ENCODE measurements around the gene ANKRD35. TPM values are rescaled to one million over a fixed set of nuclear protein-coding genes. Genes with fewer than 3 reads are reported as not detected.

ANKRD35 gene
- total RNA-seq, 2 experiments from 2014 or later = 0.54 to 0.59 TPM

DNA sequence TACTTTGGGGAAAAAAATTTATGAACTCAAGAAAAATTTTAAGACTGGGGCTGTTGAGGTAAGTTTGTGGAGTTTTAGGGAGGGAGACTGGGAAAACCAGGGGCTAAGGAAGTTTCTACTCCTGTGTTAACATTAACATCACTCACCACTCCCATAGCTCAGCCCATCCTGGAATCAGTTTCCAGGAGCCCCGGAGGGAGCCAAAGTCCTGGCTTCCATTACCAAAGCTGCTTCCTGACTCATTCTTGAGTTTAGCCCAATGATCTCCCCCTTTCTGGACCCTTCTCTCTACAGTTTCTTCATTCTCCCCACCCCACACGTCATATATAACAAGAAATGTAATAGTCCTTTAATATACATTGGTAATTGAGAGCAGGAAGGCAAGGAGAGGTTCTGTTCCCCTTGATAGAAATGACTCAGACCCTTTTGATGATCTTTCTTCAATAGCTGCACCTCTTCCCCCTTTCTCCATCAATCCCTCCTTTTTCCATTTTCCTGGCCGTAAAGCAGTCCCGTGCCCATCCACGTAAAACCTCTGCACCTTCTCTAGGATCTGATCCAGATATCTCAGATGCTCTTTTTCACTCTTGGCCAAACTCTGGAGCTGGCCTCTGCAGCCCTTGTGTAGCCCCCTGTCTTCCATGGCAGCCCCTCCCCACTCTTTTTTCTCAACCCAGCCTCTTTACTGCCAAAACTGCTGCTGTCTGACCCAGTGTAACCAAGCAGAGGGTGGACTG is 22.2 kb downstream of the ANKRD35 start:
- peaks cover 4% of the 10 kb centered on the region for H3K4me1 Mint-ChIP-seq (ENCODE audit: low read depth)

DNA sequence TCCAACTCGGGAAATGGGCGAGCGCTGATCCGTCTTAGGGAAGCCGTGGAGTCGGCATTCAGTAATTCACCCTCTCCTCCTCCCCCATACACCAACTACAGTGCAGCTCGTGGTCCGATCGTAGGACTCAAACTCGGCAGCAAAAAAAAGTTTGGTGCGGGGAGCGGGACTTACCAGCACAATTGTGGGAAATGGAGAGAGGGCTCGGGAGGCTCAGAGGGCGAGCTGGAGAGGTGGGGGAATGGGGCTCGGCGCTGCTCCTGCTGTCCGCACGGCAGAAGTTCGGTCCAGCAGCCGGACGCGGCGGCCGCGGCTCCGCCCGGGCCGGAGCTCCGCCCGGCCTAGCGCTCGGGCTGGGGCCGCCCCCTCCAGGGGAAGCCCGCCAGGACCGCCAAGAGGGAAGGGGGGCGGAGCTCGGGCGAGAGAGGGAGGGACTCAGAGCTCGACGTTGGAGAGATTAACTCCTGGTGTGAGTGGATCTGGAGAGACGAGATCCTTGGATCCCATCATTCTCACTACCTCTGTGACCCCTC is 26.1 kb downstream of the ANKRD35 start:
- intact Hi-C loops (cut with micrococcal nuclease) = no loop called here
- TF ChIP-seq, protein P1, sequence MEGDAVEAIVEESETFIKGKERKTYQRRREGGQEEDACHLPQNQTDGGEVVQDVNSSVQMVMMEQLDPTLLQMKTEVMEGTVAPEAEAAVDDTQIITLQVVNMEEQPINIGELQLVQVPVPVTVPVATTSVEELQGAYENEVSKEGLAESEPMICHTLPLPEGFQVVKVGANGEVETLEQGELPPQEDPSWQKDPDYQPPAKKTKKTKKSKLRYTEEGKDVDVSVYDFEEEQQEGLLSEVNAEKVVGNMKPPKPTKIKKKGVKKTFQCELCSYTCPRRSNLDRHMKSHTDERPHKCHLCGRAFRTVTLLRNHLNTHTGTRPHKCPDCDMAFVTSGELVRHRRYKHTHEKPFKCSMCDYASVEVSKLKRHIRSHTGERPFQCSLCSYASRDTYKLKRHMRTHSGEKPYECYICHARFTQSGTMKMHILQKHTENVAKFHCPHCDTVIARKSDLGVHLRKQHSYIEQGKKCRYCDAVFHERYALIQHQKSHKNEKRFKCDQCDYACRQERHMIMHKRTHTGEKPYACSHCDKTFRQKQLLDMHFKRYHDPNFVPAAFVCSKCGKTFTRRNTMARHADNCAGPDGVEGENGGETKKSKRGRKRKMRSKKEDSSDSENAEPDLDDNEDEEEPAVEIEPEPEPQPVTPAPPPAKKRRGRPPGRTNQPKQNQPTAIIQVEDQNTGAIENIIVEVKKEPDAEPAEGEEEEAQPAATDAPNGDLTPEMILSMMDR (IDR thresholded peaks at IDR 0.05) = no peak
- ATAC-seq (peak; percentile 73), DNase-seq (peak; percentile 87)
- ChIA-PET CTCF (interaction anchor here (0.8 to 12.1 kb wide), 22 partner anchors 8 to 177 kb away, joined by 3 to 231 read pairs (median 4); partner anchors contain the start of genes ANKRD35, ITGA10, LIX1L and NUDT17), POLR2A (interaction anchor here (0.9 to 4.6 kb wide), 22 partner anchors 8 to 192 kb away, joined by 3 to 49 read pairs (median 6); partner anchors contain the start of genes HJV, NUDT17, PEX11B and RBM8A)
- Mint-ChIP-seq H3K27ac (peak overlapping the region; percentile 86), H3K36me3 (ENCODE audit: low read depth) (peaks cover 5% of the 10 kb centered on the region), H3K27me3 (no peaks in the 10 kb centered on the region), H3K4me1 (ENCODE audit: low read depth) (peaks cover 14% of the 10 kb centered on the region), H3K9me3 (no peaks in the 10 kb centered on the region), H3K4me3 (peak overlapping the region; percentile 98)

More for the DNA sequence above, 22.2 kb downstream of the ANKRD35 start:
- ATAC-seq = no peak
- no peak for DNase-seq
- H3K4me3 Mint-ChIP-seq = no peak overlapping the region
- intact Hi-C loops (cut with micrococcal nuclease) = no loop called here
- TF ChIP-seq, protein P1 (IDR thresholded peaks at IDR 0.05) = no peak
- CTCF ChIA-PET = interaction anchor here (1.9 to 12.1 kb wide), 3 partner anchors 9 to 29 kb away, joined by 8 to 231 read pairs (median 24); partner anchors contain the start of gene NUDT17
- peaks cover 1% of the 10 kb centered on the region for H3K27me3 Mint-ChIP-seq
- POLR2A ChIA-PET = interaction anchor here (1.0 to 1.1 kb wide), 3 partner anchors 9 to 101 kb away, joined by 3 to 6 read pairs (median 3); partner anchors contain the start of genes ANKRD34A, NUDT17 and POLR3GL
- H3K36me3 Mint-ChIP-seq (ENCODE audit: low read depth) = no peaks in the 10 kb centered on the region
- no peak overlapping the region for H3K27ac Mint-ChIP-seq
- no peaks in the 10 kb centered on the region for H3K9me3 Mint-ChIP-seq

DNA sequence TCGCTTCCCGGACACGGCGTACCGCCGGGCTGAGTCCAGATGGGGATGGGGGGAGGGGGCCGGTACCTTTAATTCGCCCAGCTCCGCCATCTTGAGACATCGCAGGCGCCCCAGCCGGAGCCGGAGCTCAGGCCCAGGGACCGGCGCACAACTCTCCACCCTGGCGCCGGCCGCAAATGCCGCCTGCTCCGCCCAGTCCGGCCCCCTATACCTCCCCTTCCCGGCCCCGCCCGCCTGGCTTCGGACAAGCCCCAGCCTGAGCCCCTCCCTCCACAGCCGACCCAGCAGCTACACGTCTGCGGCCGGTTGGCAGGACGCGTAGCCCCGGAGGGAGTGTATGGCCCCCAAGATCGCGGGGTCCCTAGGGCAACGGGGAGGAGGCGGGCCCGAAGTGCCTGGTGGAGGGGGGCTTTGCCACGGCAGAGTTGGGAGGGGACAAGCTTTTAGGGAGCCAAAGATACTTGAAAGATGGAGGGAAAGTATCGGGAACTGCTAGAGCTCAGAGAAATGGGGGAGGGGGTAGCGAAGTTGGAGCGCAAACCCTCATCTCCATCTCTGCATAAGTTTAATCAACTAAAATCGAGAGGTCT is 26.7 kb downstream of the ANKRD35 start, which contains the start of gene PIAS3:
PIAS3 (minus strand) TSS at position 181 of the 590 bp plus-strand sequence; CDS start at position 90, 91 bp downstream.
- TF ChIP-seq, protein P1 (IDR thresholded peaks at IDR 0.05) = no peak
- Mint-ChIP-seq H3K4me3 (peak within 1 kb of the TSS; percentile 98), H3K27me3 (no peaks in the 10 kb centered on the region), H3K9me3 (no peaks in the 10 kb centered on the region), H3K36me3 (ENCODE audit: low read depth) (peaks cover 8% of the 10 kb centered on the region), H3K4me1 (ENCODE audit: low read depth) (peaks cover 14% of the 10 kb centered on the region), H3K27ac (peak within 1 kb of the TSS; percentile 86)
- intact Hi-C loops (cut with micrococcal nuclease) = no loop called here
- ChIA-PET CTCF (interaction anchor here (0.8 to 12.1 kb wide), 25 partner anchors 9 to 177 kb away, joined by 3 to 231 read pairs (median 4); partner anchors contain the start of genes ANKRD35, ITGA10, LIX1L and NUDT17), POLR2A (interaction anchor here (0.9 to 4.6 kb wide), 21 partner anchors 9 to 193 kb away, joined by 3 to 49 read pairs (median 6); partner anchors contain the start of genes HJV, NUDT17, PEX11B and RBM8A)
- peak; percentile 92 for DNase-seq
- ATAC-seq = peak; percentile 87

- CTCF ChIA-PET = interaction anchor here (0.8 to 12.1 kb wide), 21 partner anchors 10 to 174 kb away, joined by 3 to 231 read pairs (median 4); partner anchors contain the start of genes ANKRD35, ITGA10, LIX1L and NUDT17
Measured at GRCh38 chr1:145858238-145858900, 27.3 kb downstream of the ANKRD35 start.

More at GRCh38 chr1:145858238-145858900, 27.3 kb downstream of the ANKRD35 start:
- H3K4me1 Mint-ChIP-seq (ENCODE audit: low read depth) = peaks cover 14% of the 10 kb centered on the region
- H3K9me3 Mint-ChIP-seq = no peaks in the 10 kb centered on the region
- peak overlapping the region; percentile 98 for H3K4me3 Mint-ChIP-seq
- H3K27me3 Mint-ChIP-seq = no peaks in the 10 kb centered on the region
- intact Hi-C loops (cut with micrococcal nuclease) = no loop called here
- peak; percentile 31 for ATAC-seq
- TF ChIP-seq, protein P1 (IDR thresholded peaks at IDR 0.05) = no peak
- POLR2A ChIA-PET = interaction anchor here (1.0 to 4.6 kb wide), 20 partner anchors 8 to 194 kb away, joined by 3 to 49 read pairs (median 6); partner anchors contain the start of genes HJV, NUDT17, PEX11B and RBM8A
- peak; percentile 62 for DNase-seq
- H3K27ac Mint-ChIP-seq = peak overlapping the region; percentile 86
- H3K36me3 Mint-ChIP-seq (ENCODE audit: low read depth) = peaks cover 8% of the 10 kb centered on the region

All from activated CD8-positive, alpha-beta T cell treated with anti-CD3 and anti-CD28 coated beads for 36 hours (primary cell).